Measurements from ENCODE around the gene CLSTN1. TPM values are rescaled to one million over a fixed set of nuclear protein-coding genes. Genes with fewer than 3 reads are reported as not detected.

CLSTN1 gene
- total RNA-seq, 1 experiment from 2014 or later: 143 TPM

DNA sequence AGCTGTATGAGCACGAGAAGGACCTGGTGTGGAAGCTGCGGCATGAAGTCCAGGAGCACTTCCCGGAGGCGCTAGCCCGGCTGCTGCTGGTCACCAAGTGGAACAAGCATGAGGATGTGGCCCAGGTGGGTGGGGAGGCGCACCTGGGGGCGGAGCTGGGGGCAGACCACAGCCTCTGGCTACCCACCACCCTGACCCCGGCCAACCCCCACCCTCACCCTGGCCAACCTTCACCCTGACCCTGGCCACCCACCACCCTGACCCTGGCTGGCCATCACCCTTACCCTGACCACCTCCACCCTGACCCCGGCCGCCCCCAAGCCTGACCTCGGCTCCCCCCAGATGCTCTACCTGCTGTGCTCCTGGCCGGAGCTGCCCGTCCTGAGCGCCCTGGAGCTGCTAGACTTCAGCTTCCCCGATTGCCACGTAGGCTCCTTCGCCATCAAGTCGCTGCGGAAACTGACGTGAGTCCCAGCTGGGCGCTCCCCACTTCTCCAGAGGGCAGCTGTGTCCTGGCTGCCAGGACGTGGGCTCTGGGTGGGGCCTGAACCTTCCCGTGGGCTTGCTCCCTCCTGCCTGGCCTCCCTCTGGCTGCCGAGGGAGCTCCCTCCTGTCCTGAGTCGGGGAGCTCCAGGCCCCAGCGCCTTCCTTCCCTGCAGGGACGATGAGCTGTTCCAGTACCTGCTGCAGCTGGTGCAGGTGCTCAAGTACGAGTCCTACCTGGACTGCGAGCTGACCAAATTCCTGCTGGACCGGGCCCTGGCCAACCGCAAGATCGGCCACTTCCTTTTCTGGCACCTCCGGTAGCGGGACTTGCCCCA lies 102.8 kb downstream of the CLSTN1 start:
- TF ChIP-seq TCF7L2 (IDR thresholded peaks at IDR 0.05; ENCODE audit: low read depth, low read length): no peak
- no peak for TF ChIP-seq SIN3A (IDR thresholded peaks at IDR 0.05; ENCODE audit: borderline replicate concordance, insufficient read depth, low read depth, low read length)
- no peak for TF ChIP-seq POLR2AphosphoS5 (IDR thresholded peaks at IDR 0.05; ENCODE audit: low read depth, low read length)
- TF ChIP-seq, protein P1, sequence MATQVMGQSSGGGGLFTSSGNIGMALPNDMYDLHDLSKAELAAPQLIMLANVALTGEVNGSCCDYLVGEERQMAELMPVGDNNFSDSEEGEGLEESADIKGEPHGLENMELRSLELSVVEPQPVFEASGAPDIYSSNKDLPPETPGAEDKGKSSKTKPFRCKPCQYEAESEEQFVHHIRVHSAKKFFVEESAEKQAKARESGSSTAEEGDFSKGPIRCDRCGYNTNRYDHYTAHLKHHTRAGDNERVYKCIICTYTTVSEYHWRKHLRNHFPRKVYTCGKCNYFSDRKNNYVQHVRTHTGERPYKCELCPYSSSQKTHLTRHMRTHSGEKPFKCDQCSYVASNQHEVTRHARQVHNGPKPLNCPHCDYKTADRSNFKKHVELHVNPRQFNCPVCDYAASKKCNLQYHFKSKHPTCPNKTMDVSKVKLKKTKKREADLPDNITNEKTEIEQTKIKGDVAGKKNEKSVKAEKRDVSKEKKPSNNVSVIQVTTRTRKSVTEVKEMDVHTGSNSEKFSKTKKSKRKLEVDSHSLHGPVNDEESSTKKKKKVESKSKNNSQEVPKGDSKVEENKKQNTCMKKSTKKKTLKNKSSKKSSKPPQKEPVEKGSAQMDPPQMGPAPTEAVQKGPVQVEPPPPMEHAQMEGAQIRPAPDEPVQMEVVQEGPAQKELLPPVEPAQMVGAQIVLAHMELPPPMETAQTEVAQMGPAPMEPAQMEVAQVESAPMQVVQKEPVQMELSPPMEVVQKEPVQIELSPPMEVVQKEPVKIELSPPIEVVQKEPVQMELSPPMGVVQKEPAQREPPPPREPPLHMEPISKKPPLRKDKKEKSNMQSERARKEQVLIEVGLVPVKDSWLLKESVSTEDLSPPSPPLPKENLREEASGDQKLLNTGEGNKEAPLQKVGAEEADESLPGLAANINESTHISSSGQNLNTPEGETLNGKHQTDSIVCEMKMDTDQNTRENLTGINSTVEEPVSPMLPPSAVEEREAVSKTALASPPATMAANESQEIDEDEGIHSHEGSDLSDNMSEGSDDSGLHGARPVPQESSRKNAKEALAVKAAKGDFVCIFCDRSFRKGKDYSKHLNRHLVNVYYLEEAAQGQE (IDR thresholded peaks at IDR 0.05; ENCODE audit: insufficient read depth in 1 of 2, low read depth in 2 of 2, low read length in 1 of 2): no peak
- TF ChIP-seq, protein P2, sequence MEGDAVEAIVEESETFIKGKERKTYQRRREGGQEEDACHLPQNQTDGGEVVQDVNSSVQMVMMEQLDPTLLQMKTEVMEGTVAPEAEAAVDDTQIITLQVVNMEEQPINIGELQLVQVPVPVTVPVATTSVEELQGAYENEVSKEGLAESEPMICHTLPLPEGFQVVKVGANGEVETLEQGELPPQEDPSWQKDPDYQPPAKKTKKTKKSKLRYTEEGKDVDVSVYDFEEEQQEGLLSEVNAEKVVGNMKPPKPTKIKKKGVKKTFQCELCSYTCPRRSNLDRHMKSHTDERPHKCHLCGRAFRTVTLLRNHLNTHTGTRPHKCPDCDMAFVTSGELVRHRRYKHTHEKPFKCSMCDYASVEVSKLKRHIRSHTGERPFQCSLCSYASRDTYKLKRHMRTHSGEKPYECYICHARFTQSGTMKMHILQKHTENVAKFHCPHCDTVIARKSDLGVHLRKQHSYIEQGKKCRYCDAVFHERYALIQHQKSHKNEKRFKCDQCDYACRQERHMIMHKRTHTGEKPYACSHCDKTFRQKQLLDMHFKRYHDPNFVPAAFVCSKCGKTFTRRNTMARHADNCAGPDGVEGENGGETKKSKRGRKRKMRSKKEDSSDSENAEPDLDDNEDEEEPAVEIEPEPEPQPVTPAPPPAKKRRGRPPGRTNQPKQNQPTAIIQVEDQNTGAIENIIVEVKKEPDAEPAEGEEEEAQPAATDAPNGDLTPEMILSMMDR (IDR thresholded peaks at IDR 0.05): no peak
- Histone ChIP-seq H3K4me3 (ENCODE audit: low read depth in 2 of 2, low read length in 2 of 2) (no peak overlapping the region), H3K36me3 (ENCODE audit: control insufficient read depth, insufficient read depth, low read length) (no peaks in the 10 kb centered on the region), H3K4me1 (ENCODE audit: control insufficient read depth, insufficient read depth, low read length) (peaks cover 13% of the 10 kb centered on the region), H3K9me3 (ENCODE audit: control insufficient read depth, insufficient read depth, low read depth, low read length) (peaks cover 9% of the 10 kb centered on the region), H3K27me3 (ENCODE audit: control insufficient read depth, insufficient read depth, low read length) (no peaks in the 10 kb centered on the region), H3K27ac (ENCODE audit: low read length) (no peak overlapping the region)
- CTCF ChIA-PET: interaction anchor here (0.5 to 0.9 kb wide), 4 partner anchors 93 to 216 kb away, joined by 3 to 7 read pairs (median 4); partner anchors contain the start of gene CTNNBIP1
- no TSS peak for BruUV-seq (replicated peaks)
- in situ Hi-C loops (cut with HindIII; ENCODE audit: low pct_unique_long_range_greater_than_20kb, low sequenced_read_pairs): no loop called here
- DNase-seq (ENCODE audit: low read depth, low spot score) (no peak), ATAC-seq (no peak)
- POLR2A ChIA-PET: no interaction called here
- intact Hi-C loops (cut with micrococcal nuclease; ENCODE audit: unreplicated experiment): no loop called here

DNA sequence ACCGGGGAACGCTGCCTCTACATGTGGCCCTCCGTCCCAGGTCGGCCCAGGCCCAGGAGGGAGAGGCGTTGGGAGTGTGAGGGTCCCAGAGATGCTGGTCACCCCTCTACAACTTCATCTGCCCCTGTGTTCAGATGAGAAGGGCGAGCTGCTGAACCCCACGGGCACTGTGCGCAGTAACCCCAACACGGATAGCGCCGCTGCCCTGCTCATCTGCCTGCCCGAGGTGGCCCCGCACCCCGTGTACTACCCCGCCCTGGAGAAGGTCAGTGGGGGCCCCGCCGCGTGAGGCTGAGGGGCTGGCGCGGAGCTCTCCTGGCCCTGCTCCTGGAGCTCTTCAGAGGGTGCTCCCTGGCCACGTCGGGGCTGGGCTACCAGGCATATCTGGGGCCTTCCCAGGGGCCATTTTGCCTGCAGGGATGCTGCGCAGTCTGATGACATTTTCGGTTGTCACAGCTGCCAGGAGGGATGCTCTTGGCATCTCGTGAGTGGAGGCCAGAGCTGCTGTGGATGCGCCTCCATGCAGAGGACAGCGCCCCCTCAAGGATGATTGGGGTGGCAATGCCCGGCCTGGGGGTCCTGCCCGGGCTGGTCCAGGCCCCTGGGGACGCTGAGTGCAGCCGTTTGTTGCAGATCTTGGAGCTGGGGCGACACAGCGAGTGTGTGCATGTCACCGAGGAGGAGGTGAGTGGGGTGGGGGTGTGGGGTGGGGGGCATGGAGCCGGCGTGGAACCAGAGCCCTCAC lies 103.6 kb downstream of the CLSTN1 start:
- H3K36me3 ChIP-seq (ENCODE audit: control insufficient read depth, insufficient read depth, low read length): no peaks in the 10 kb centered on the region
- CTCF ChIA-PET: interaction anchor here (0.5 to 0.9 kb wide), 3 partner anchors 89 to 231 kb away, joined by 3 to 6 read pairs (median 4); no protein-coding TSS in a partner anchor
- H3K27me3 ChIP-seq (ENCODE audit: control insufficient read depth, insufficient read depth, low read length): no peaks in the 10 kb centered on the region
- H3K27ac ChIP-seq (ENCODE audit: low read length): peak overlapping the region; percentile 44; the same call in 1 of the 2 replicates
- TF ChIP-seq POLR2AphosphoS5 (IDR thresholded peaks at IDR 0.05; ENCODE audit: low read depth, low read length) (no peak), TCF7L2 (IDR thresholded peaks at IDR 0.05; ENCODE audit: low read depth, low read length) (no peak), SIN3A (IDR thresholded peaks at IDR 0.05; ENCODE audit: borderline replicate concordance, insufficient read depth, low read depth, low read length) (no peak)
- TF ChIP-seq, protein P2 (IDR thresholded peaks at IDR 0.05): no peak
- TF ChIP-seq, protein P1 (IDR thresholded peaks at IDR 0.05; ENCODE audit: insufficient read depth in 1 of 2, low read depth in 2 of 2, low read length in 1 of 2): no peak
- POLR2A ChIA-PET: interaction anchor here (0.7 kb wide), 1 partner anchor 599 kb away, joined by 3 read pairs; no protein-coding TSS in a partner anchor
- intact Hi-C loops (cut with micrococcal nuclease; ENCODE audit: unreplicated experiment): no loop called here
- ATAC-seq (no peak), DNase-seq (ENCODE audit: low read depth, low spot score) (no peak)
- H3K4me3 ChIP-seq (ENCODE audit: low read depth in 2 of 2, low read length in 2 of 2): no peak overlapping the region
- BruUV-seq (replicated peaks): no TSS peak
- H3K9me3 ChIP-seq (ENCODE audit: control insufficient read depth, insufficient read depth, low read depth, low read length): peaks cover 9% of the 10 kb centered on the region
- in situ Hi-C loops (cut with HindIII; ENCODE audit: low pct_unique_long_range_greater_than_20kb, low sequenced_read_pairs): no loop called here
- H3K4me1 ChIP-seq (ENCODE audit: control insufficient read depth, insufficient read depth, low read length): peaks cover 13% of the 10 kb centered on the region
